HepG2 (cell line): ENCODE data around the gene HEXIM1. TPM values are rescaled to one million over a fixed set of nuclear protein-coding genes. Genes with fewer than 3 reads are reported as not detected.
A peak's percentile ranks its signal among the peaks of the same experiment; 100 is the strongest.

Experiments used
- BCL3 ChIP-seq: sonication (generic); formaldehyde crosslinking; IDR thresholded peaks from 2 replicates; pipeline ENCODE4 v1.5.1; 2020; ENCODE audit warnings: mild to moderate bottlenecking, missing genetic modification reagents, moderate library complexity
- CTCF ChIP-seq: sonication (generic); formaldehyde crosslinking; IDR thresholded peaks from 2 replicates; pipeline ENCODE4 v1.5.0; 2020; ENCODE audit warnings: mild to moderate bottlenecking, missing genetic modification reagents, moderate library complexity
- DZIP1 ChIP-seq: sonication (generic); formaldehyde crosslinking; IDR thresholded peaks from 2 replicates; pipeline ENCODE4 v1.5.0; 2020; ENCODE audit warnings: mild to moderate bottlenecking, missing genetic modification reagents
- PCBP2 ChIP-seq: fragments of 200-400 bp; formaldehyde crosslinking; optimal IDR thresholded peaks from 2 replicates; pipeline ENCODE3; 2018; ENCODE audit warnings: low read length, low read depth; ENCODE audit not compliant: poor library complexity, severe bottlenecking
- RAD21 ChIP-seq: fragments of 450-650 bp; formaldehyde crosslinking; IDR thresholded peaks from 2 replicates; pipeline ENCODE4 v1.5.0; 2020; ENCODE audit warnings: mild to moderate bottlenecking
- RFXAP ChIP-seq: sonication (generic); formaldehyde crosslinking; IDR thresholded peaks from 2 replicates; pipeline ENCODE4 v1.4.0; 2020; ENCODE audit warnings: missing genetic modification reagents, borderline replicate concordance
- WIZ ChIP-seq: sonication (generic); formaldehyde crosslinking; IDR thresholded peaks from 2 replicates; pipeline ENCODE4 v1.5.1; 2020; ENCODE audit warnings: mild to moderate bottlenecking, missing genetic modification reagents
- ZNF547 ChIP-seq: sonication (generic); formaldehyde crosslinking; IDR thresholded peaks from 2 replicates; pipeline ENCODE4 v1.5.1; 2020; ENCODE audit warnings: mild to moderate bottlenecking, missing genetic modification reagents
- ZNF687 ChIP-seq: sonication (generic); formaldehyde crosslinking; IDR thresholded peaks from 2 replicates; pipeline ENCODE4 v1.5.1; 2020; ENCODE audit warnings: mild to moderate bottlenecking, missing genetic modification reagents, moderate library complexity
- ZNF782 ChIP-seq: sonication (generic); formaldehyde crosslinking; IDR thresholded peaks from 2 replicates; pipeline ENCODE4 v1.4.0; 2020; ENCODE audit warnings: missing genetic modification reagents, mild to moderate bottlenecking, borderline replicate concordance
- polyA plus RNA-seq, 8 experiments: library from polyadenylated mRNA; depleted of rRNA in 3 of 8; stranded (reverse) in 7 of 8; unstranded in 1 of 8; fragments of >200 nt; fragmentation: Illumina TruSeq in 4 of 8; extraction: Trizol in 4 of 8; gene quantifications; 2 replicates each; pipeline versions ENCODE4 v1.2.1 to v1.2.3, GENCODE V29; 2011 to 2016; ENCODE audit warnings: low read depth in 4 of 8, missing spikeins in 1 of 8, mixed read lengths in 1 of 8; ENCODE audit not compliant: insufficient read depth in 1 of 8
- total RNA-seq, 5 experiments: library from RNA; depleted of rRNA; stranded (reverse); fragments of >200 nt; fragmentation: Illumina TruSeq; extraction: Trizol; gene quantifications; 2 replicates each; pipeline ENCODE4 v1.2.3, GENCODE V29; 2016; ENCODE audit warnings: low read depth in 1 of 5

The HEXIM1 gene
- total and polyA plus RNA-seq, 2 of the 13 experiments (the other 11 are each of a cell fraction or from before 2014, with no cell fraction given) = 10.5 to 16.6 TPM

GRCh38 chr17:45108595-45109521 lies 39.4 kb upstream of the HEXIM1 start (continued):
- TF ChIP-seq CTCF (CRISPR knock-in tag) (peak; percentile 58), DZIP1 (0 out of 2 replicates have a peak, but pooled peaks have one; percentile 36), PCBP2 (no peak), RAD21 (CRISPR knock-in tag) (peak; percentile 60), ZNF782 (CRISPR knock-in tag) (no peak), ZNF687 (CRISPR knock-in tag) (peak; percentile 34; the same call in 1 of the 2 replicates), BCL3 (CRISPR knock-in tag) (0 out of 2 replicates have a peak, but pooled peaks have one; percentile 39), WIZ (CRISPR knock-in tag) (no peak), RFXAP (CRISPR knock-in tag) (peak; percentile 13; the same call in 1 of the 2 replicates), ZNF547 (CRISPR knock-in tag) (0 out of 2 replicates have a peak, but pooled peaks have one; percentile 54)
